Loucy (cell line): ENCODE results near the gene PC.

Experiments
- H2AFZ ChIP-seq: fragments of 200-600 bp; sonication (generic); 2 replicates; pipeline ENCODE4 v1.6.0; 2016; ENCODE audit warnings: antibody characterized with exemption, mild to moderate bottlenecking, low read length, moderate library complexity
- H3F3A ChIP-seq: fragments of 200-600 bp; 2 replicates; pipeline ENCODE4 v1.6.0; 2016; ENCODE audit warnings: antibody characterized with exemption, low read depth, mild to moderate bottlenecking
- H3K27me3 ChIP-seq: fragments of 200-600 bp; sonication (generic); 2 replicates; pipeline ENCODE4 v1.6.1; 2014; ENCODE audit warnings: low read length, mild to moderate bottlenecking; ENCODE audit not compliant: insufficient read depth, poor library complexity, severe bottlenecking
- H3K36me3 ChIP-seq: fragments of 200-600 bp; sonication (generic); 2 replicates; pipeline ENCODE4 v1.6.1; 2016; ENCODE audit warnings: low read length; ENCODE audit not compliant: insufficient read depth
- H3K4me1 ChIP-seq: fragments of 200-600 bp; sonication (generic); 2 replicates; pipeline ENCODE4 v1.5.1; 2014; ENCODE audit warnings: low read length, mild to moderate bottlenecking; ENCODE audit not compliant: insufficient read depth, poor library complexity, severe bottlenecking
- H3K4me2 ChIP-seq: fragments of 200-600 bp; sonication (generic); 2 replicates; pipeline ENCODE4 v1.6.0; 2014; ENCODE audit warnings: antibody characterized with exemption, low read length, low read depth, mild to moderate bottlenecking; ENCODE audit not compliant: poor library complexity, severe bottlenecking
- H3K4me3 ChIP-seq: fragments of 200-600 bp; sonication (generic); 2 replicates; pipeline ENCODE4 v1.5.1; 2014; ENCODE audit warnings: low read length, mild to moderate bottlenecking, mixed read lengths; ENCODE audit not compliant: poor library complexity, severe bottlenecking
- H3K79me2 ChIP-seq: fragments of 200-600 bp; sonication (generic); 2 replicates; pipeline ENCODE4 v1.6.1; 2014; ENCODE audit warnings: low read length; ENCODE audit not compliant: insufficient read depth
- H3K9ac ChIP-seq: fragments of 200-600 bp; sonication (generic); 2 replicates; pipeline ENCODE4 v1.6.0; 2014; ENCODE audit warnings: mild to moderate bottlenecking, low read depth, low read length, moderate library complexity; ENCODE audit not compliant: poor library complexity, severe bottlenecking
- H3K9me2 ChIP-seq: fragments of 200-600 bp; sonication (generic); replicated peaks from 2 replicates; pipeline ENCODE4 v1.6.1; 2016; ENCODE audit warnings: low read depth, low read length, mixed read lengths
- H3K9me3 ChIP-seq: fragments of 200-600 bp; sonication (generic); 2 replicates; pipeline ENCODE4 v1.6.1; 2014; ENCODE audit warnings: mild to moderate bottlenecking, antibody characterized with exemption, low read length, low read depth; ENCODE audit not compliant: insufficient read depth
- H4K20me1 ChIP-seq: fragments of 200-600 bp; sonication (generic); 2 replicates; pipeline ENCODE4 v1.6.0; 2014; ENCODE audit warnings: antibody characterized with exemption, low read length, mild to moderate bottlenecking; ENCODE audit not compliant: insufficient read depth, poor library complexity, severe bottlenecking
- CTCF ChIP-seq: fragments of 200-600 bp; sonication (generic); conservative IDR thresholded peaks from 2 replicates; pipeline ENCODE4 v1.5.1; 2014; ENCODE audit warnings: mild to moderate bottlenecking, antibody characterized with exemption, low read length
- EZH2phosphoT487 ChIP-seq: fragments of 200-600 bp; IDR thresholded peaks from 2 replicates; pipeline ENCODE4 v1.6.1; 2018; ENCODE audit warnings: antibody characterized with exemption, mild to moderate bottlenecking, moderate library complexity, borderline replicate concordance

The PC gene

DNA sequence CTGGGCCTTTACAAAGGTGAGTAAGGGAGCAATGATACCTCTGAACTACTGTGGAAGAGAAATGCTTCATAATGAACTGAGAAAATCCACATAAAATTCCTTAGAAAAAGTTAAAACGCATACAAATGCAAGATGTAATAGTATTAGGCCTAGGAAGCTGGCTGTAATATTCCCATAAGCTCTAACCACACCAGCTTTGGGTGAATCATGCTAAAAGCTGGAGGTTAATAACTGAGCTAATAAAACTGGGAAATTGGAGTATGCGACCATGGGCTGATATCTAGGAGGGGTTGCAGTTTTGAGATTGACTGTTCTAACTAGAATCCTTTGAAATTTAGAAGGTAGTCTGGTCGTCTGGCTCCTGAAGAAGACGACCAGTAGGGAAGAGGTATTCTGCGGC is 143.5 kb downstream of the PC start:
- no peaks in the 10 kb centered on the region for H3K9me3 ChIP-seq
- no peaks in the 10 kb centered on the region for H3K79me2 ChIP-seq
- H3K9ac ChIP-seq, result no peak overlapping the region
- no peaks in the 10 kb centered on the region for H4K20me1 ChIP-seq
- no peak overlapping the region for H2AFZ ChIP-seq
- H3K4me2 ChIP-seq, result no peak overlapping the region
- H3K9me2 ChIP-seq, result no peaks in the 10 kb centered on the region
- H3K27me3 ChIP-seq, result no peaks in the 10 kb centered on the region
- H3F3A ChIP-seq, result no peaks in the 10 kb centered on the region
- no peaks in the 10 kb centered on the region for H3K36me3 ChIP-seq
- TF ChIP-seq EZH2phosphoT487 (no peak), CTCF (no peak)
- no peak overlapping the region for H3K4me3 ChIP-seq
- no peaks in the 10 kb centered on the region for H3K4me1 ChIP-seq

- no peak overlapping the region for H3K4me3 ChIP-seq
- H3K4me2 ChIP-seq, result no peak overlapping the region
- no peaks in the 10 kb centered on the region for H3K9me2 ChIP-seq
- TF ChIP-seq CTCF, result no peak
- H3F3A ChIP-seq, result no peaks in the 10 kb centered on the region
- no peaks in the 10 kb centered on the region for H3K79me2 ChIP-seq
- no peaks in the 10 kb centered on the region for H4K20me1 ChIP-seq
- no peaks in the 10 kb centered on the region for H3K4me1 ChIP-seq
- H3K27me3 ChIP-seq, result no peaks in the 10 kb centered on the region
- no peaks in the 10 kb centered on the region for H3K36me3 ChIP-seq
- H2AFZ ChIP-seq, result no peak overlapping the region
- H3K9ac ChIP-seq, result no peak overlapping the region
- no peaks in the 10 kb centered on the region for H3K9me3 ChIP-seq
These were observed 147.5 kb downstream of the PC start for GRCh38 chr11:66810576-66811185.

- Histone ChIP-seq H4K20me1 (no peaks in the 10 kb centered on the region), H3K79me2 (no peaks in the 10 kb centered on the region), H3K9me2 (no peaks in the 10 kb centered on the region), H3F3A (no peaks in the 10 kb centered on the region), H3K4me2 (no peak overlapping the region), H3K27me3 (no peaks in the 10 kb centered on the region), H3K4me3 (no peak overlapping the region), H3K36me3 (no peaks in the 10 kb centered on the region), H3K4me1 (no peaks in the 10 kb centered on the region), H3K9me3 (no peaks in the 10 kb centered on the region), H3K9ac (no peak overlapping the region), H2AFZ (no peak overlapping the region)
- TF ChIP-seq CTCF (no peak), EZH2phosphoT487 (no peak)
These were observed 148.6 kb downstream of the PC start for GRCh38 chr11:66809592-66809991.
